Cardiac muscle cell (in vitro differentiated cells and primary cell): ENCODE results near the gene RANBP1. TPM values are rescaled to one million over a fixed set of nuclear protein-coding genes. Genes with fewer than 3 reads are reported as not detected.

ENCODE experiments used
- DNase-seq, 2 donors: peaks; one replicate each; pipeline versions ENCODE4 v3.0.0 to v3.0.0-alpha.2; 2010 to 2017; ENCODE audit warnings: low read depth in 1 of 2, low spot score in 1 of 2
- H3K27ac ChIP-seq: fragments of 200-600 bp; sonication (generic); 2 replicates; pipeline ENCODE4 v1.5.1; 2016
- H3K27me3 ChIP-seq: fragments of 200-600 bp; sonication (generic); 2 replicates; pipeline ENCODE4 v1.6.0; 2016; ENCODE audit warnings: control low read depth
- H3K36me3 ChIP-seq: fragments of 200-600 bp; sonication (generic); 2 replicates; pipeline ENCODE4 v1.5.1; 2016; ENCODE audit warnings: control low read depth
- H3K4me1 ChIP-seq: fragments of 200-600 bp; sonication (generic); 2 replicates; pipeline ENCODE4 v1.8.1; 2017; ENCODE audit warnings: low read depth, mild to moderate bottlenecking, mixed run types
- H3K4me3 ChIP-seq: fragments of 200-600 bp; sonication (generic); 2 replicates; pipeline ENCODE4 v1.5.1; 2016; ENCODE audit warnings: mild to moderate bottlenecking
- H3K9me3 ChIP-seq: fragments of 200-600 bp; sonication (generic); 2 replicates; pipeline ENCODE4 v1.5.1; 2017; ENCODE audit warnings: low read depth, mild to moderate bottlenecking, control low read depth
- CTCF ChIP-seq: IDR thresholded peaks from 2 replicates; pipeline ENCODE4 v1.5.1; 2012; ENCODE audit warnings: low read depth, mild to moderate bottlenecking, low read length
- polyA plus RNA-seq: library from polyadenylated mRNA; unstranded; fragments of >200 nt; fragmentation: Nextera tagmentation; extraction: Ambion mirVana; gene quantifications from 2 replicates; pipeline ENCODE4 v1.2.1, GENCODE V29; 2016
- total RNA-seq: library from RNA; depleted of rRNA; stranded (reverse); fragments of >200 nt; gene quantifications from 2 replicates; pipeline ENCODE4 v1.2.3, GENCODE V29; 2016

The RANBP1 gene
- total and polyA plus RNA-seq, 2 experiments from 2014 or later, result 252 to 271 TPM

GRCh38 chr22:20149257-20150250, 33.6 kb downstream of the RANBP1 start:
- H3K36me3 ChIP-seq, result no peaks in the 10 kb centered on the region

GRCh38 chr22:20150381-20151275, 34.7 kb downstream of the RANBP1 start, which contains the start of gene CCDC188:
CCDC188 (minus strand) TSS chr22:20151055; CDS start chr22:20150986, 69 bp downstream.
- no peaks in the 10 kb centered on the region for H3K27me3 ChIP-seq
- TF ChIP-seq CTCF, result no peak
- no peaks in the 10 kb centered on the region for H3K9me3 ChIP-seq
- no peak for DNase-seq
- peaks cover 8% of the 10 kb centered on the region for H3K4me1 ChIP-seq
- H3K27ac ChIP-seq, result no peak within 1 kb of the TSS
- H3K4me3 ChIP-seq, result no peak within 1 kb of the TSS
- H3K36me3 ChIP-seq, result no peaks in the 10 kb centered on the region

More at GRCh38 chr22:20149257-20150250, 33.6 kb downstream of the RANBP1 start:
- no peak overlapping the region for H3K4me3 ChIP-seq
- DNase-seq, result no peak
- H3K27me3 ChIP-seq, result no peaks in the 10 kb centered on the region
- no peak overlapping the region for H3K27ac ChIP-seq
- H3K9me3 ChIP-seq, result no peaks in the 10 kb centered on the region
- peaks cover 8% of the 10 kb centered on the region for H3K4me1 ChIP-seq
- TF ChIP-seq CTCF, result no peak

GRCh38 chr22:20151276-20151588, 35.3 kb downstream of the RANBP1 start:
- TF ChIP-seq CTCF, result no peak
- Histone ChIP-seq H3K4me1 (peaks cover 8% of the 10 kb centered on the region), H3K4me3 (no peak overlapping the region)

DNA sequence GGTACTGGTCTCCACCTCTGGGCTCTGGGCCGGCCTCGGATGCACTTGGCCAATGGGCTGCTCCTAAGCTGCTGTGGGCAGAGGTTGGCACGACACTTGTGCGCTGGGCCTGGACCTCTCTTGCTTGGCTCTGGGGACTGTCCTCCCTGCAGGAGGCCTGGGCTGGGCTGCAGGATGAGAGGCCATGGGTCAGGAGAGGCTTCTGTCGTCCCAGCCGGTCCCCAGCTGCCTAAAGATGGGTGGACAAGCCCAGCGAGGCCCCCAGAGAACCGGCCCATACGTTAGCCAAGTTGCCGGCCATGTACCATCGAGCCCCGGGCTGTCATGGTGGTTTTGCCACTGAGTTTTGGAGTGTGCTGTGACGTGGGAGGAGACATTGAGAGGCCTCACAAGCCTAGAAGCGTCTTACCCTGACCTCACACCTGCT, 36.6 kb downstream of the RANBP1 start:
- H3K27ac ChIP-seq, result no peak overlapping the region
- peaks cover 8% of the 10 kb centered on the region for H3K4me1 ChIP-seq
- DNase-seq, result no peak
- no peak for TF ChIP-seq CTCF
- H3K9me3 ChIP-seq, result no peaks in the 10 kb centered on the region
- H3K36me3 ChIP-seq, result no peaks in the 10 kb centered on the region
- no peak overlapping the region for H3K4me3 ChIP-seq
- H3K27me3 ChIP-seq, result no peaks in the 10 kb centered on the region

More at GRCh38 chr22:20151276-20151588, 35.3 kb downstream of the RANBP1 start:
- Histone ChIP-seq H3K27ac (no peak overlapping the region), H3K27me3 (no peaks in the 10 kb centered on the region), H3K36me3 (no peaks in the 10 kb centered on the region), H3K9me3 (no peaks in the 10 kb centered on the region)
- DNase-seq, result no peak

DNA sequence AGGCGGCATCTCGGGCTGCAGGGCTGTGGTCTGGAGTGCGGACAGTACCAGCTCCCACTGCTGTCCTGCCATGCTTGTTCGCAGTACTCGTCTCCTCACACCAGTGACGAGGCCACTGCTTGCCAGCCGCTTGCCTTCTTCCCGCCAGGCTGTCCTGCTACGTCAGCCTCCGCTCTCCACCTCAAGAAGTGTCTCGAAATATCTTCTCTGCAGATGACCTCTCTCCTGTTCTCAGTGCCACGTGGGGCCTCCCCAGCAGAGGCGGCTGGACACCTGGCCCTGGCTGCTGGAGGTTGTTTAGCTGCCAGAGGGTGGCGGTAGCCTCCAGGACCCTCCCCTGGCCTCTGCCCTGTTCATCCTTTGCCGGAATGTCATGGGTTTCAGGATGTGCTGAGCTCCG, 38.0 kb downstream of the RANBP1 start:
- no peaks in the 10 kb centered on the region for H3K27me3 ChIP-seq
- H3K9me3 ChIP-seq, result no peaks in the 10 kb centered on the region
- peaks cover 8% of the 10 kb centered on the region for H3K4me1 ChIP-seq
- DNase-seq, result peak in 1 of 2 donors; percentile 27
- H3K27ac ChIP-seq, result no peak overlapping the region
- H3K36me3 ChIP-seq, result no peaks in the 10 kb centered on the region
- no peak for TF ChIP-seq CTCF
- H3K4me3 ChIP-seq, result no peak overlapping the region
